CD14-positive monocyte (primary cell): ENCODE data around the gene CATSPER4. TPM values are rescaled to one million over a fixed set of nuclear protein-coding genes. Genes with fewer than 3 reads are reported as not detected.

ENCODE experiments used
- DNase-seq, 3 donors: peaks; one replicate each; pipeline ENCODE4 v3.0.0-alpha.2; 2011 to 2022
- H2AFZ ChIP-seq: 2 replicates; pipeline ENCODE4 v1.6.0; 2012; ENCODE audit warnings: mild to moderate bottlenecking, low read depth, low read length, inconsistent platforms; ENCODE audit not compliant: insufficient read depth, poor library complexity, severe bottlenecking
- H3K27ac ChIP-seq, 2 donors: 1 replicate in 1 of 2; 2 replicates in 1 of 2; pipeline ENCODE4 v1.5.1; 2012 to 2013; ENCODE audit warnings: low read length in 2 of 2, control low read depth in 1 of 2, inconsistent platforms in 1 of 2, low read depth in 1 of 2, mild to moderate bottlenecking in 1 of 2
- H3K27me3 ChIP-seq, 2 donors: one replicate each; pipeline versions ENCODE4 v1.6.0 to v1.6.1; 2011 to 2013; ENCODE audit warnings: low read length in 2 of 2; ENCODE audit not compliant: control insufficient read depth in 2 of 2, insufficient read depth in 2 of 2
- H3K36me3 ChIP-seq, 2 donors: replicated peaks in 1 of 2; 1 replicate in 1 of 2; 2 replicates in 1 of 2; pipeline versions ENCODE4 v1.5.1 to v1.6.1; 2012 to 2013; ENCODE audit warnings: low read length in 2 of 2, control low read depth in 1 of 2, inconsistent platforms in 1 of 2, mild to moderate bottlenecking in 1 of 2; ENCODE audit not compliant: insufficient read depth in 2 of 2, control insufficient read depth in 1 of 2
- H3K4me1 ChIP-seq, 2 donors: 1 replicate in 1 of 2; 2 replicates in 1 of 2; pipeline versions ENCODE4 v1.5.1 to v1.6.1; 2012 to 2013; ENCODE audit warnings: low read length in 2 of 2, control low read depth in 1 of 2, inconsistent platforms in 1 of 2, mild to moderate bottlenecking in 1 of 2, moderate library complexity in 1 of 2; ENCODE audit not compliant: insufficient read depth in 2 of 2, control insufficient read depth in 1 of 2
- H3K4me2 ChIP-seq: replicated peaks from 2 replicates; pipeline ENCODE3; 2012; ENCODE audit warnings: low read length, moderate library complexity, mild to moderate bottlenecking; ENCODE audit not compliant: poor library complexity, severe bottlenecking; ENCODE audit errors: extremely low read depth
- H3K4me3 ChIP-seq, 3 experiments: fragments of 200-600 bp in 1 of 3; sonication (generic) in 1 of 3; replicated peaks in 1 of 3; 1 replicate in 2 of 3; 2 replicates in 1 of 3; pipeline ENCODE4 v1.5.1; 2011 to 2013; ENCODE audit warnings: low read length in 3 of 3, mild to moderate bottlenecking in 3 of 3, control low read depth in 2 of 3, low read depth in 2 of 3, inconsistent platforms in 1 of 3, moderate library complexity in 1 of 3
- H3K79me2 ChIP-seq: 2 replicates; pipeline ENCODE4 v1.6.0; 2012; ENCODE audit warnings: mild to moderate bottlenecking, control low read depth, inconsistent platforms, low read length, moderate library complexity; ENCODE audit not compliant: insufficient read depth
- H3K9ac ChIP-seq: 2 replicates; pipeline ENCODE4 v1.6.0; 2017; ENCODE audit warnings: low read length, mild to moderate bottlenecking; ENCODE audit not compliant: insufficient read depth, poor library complexity, severe bottlenecking
- H3K9me3 ChIP-seq, 2 donors: replicated peaks in 1 of 2; 1 replicate in 1 of 2; 2 replicates in 1 of 2; pipeline versions ENCODE4 v1.5.1 to v1.6.1; 2012 to 2013; ENCODE audit warnings: low read length in 2 of 2, control low read depth in 1 of 2; ENCODE audit not compliant: control insufficient read depth in 1 of 2, insufficient read depth in 1 of 2
- H4K20me1 ChIP-seq: 2 replicates; pipeline ENCODE4 v1.6.0; 2012; ENCODE audit warnings: mild to moderate bottlenecking, low read length, control low read depth, moderate library complexity; ENCODE audit not compliant: insufficient read depth
- H3K27ac Mint-ChIP-seq, 7 donors: one replicate each; pipeline ENCODE4 v1.8.0; 2020; ENCODE audit warnings: mild to moderate bottlenecking in 7 of 7, mixed read lengths in 7 of 7, moderate library complexity in 6 of 7, inconsistent platforms in 2 of 7
- H3K27me3 Mint-ChIP-seq, 3 donors: one replicate each; pipeline ENCODE4 v1.8.0; 2021 to 2022; ENCODE audit warnings: low read depth in 3 of 3, mild to moderate bottlenecking in 3 of 3, mixed read lengths in 3 of 3, moderate library complexity in 3 of 3, inconsistent platforms in 1 of 3
- H3K36me3 Mint-ChIP-seq, 2 donors: one replicate each; pipeline ENCODE4 v1.8.0; 2020; ENCODE audit warnings: mixed read lengths in 2 of 2, inconsistent platforms in 1 of 2, mild to moderate bottlenecking in 1 of 2
- H3K4me1 Mint-ChIP-seq: one replicate; pipeline ENCODE4 v1.8.0; 2020; ENCODE audit warnings: mild to moderate bottlenecking, mixed read lengths
- H3K4me3 Mint-ChIP-seq, 2 donors: one replicate each; pipeline ENCODE4 v1.8.0; 2020; ENCODE audit warnings: mild to moderate bottlenecking in 2 of 2, mixed read lengths in 2 of 2, moderate library complexity in 1 of 2
- H3K9me3 Mint-ChIP-seq, 7 donors: one replicate each; pipeline ENCODE4 v1.8.0; 2020 to 2022; ENCODE audit warnings: mixed read lengths in 7 of 7, mild to moderate bottlenecking in 6 of 7, moderate library complexity in 6 of 7, inconsistent platforms in 2 of 7
- WGBS: methylation state at CpG from one replicate; pipeline ENCODE4 v1.1.5; 2013; ENCODE audit warnings: missing lambda C conversion rate; ENCODE audit not compliant: insufficient coverage; 5-methylcytosine and 5-hydroxymethylcytosine counted together
- intact Hi-C, 2 donors: fragments of 100-400 bp; cut with micrococcal nuclease; formaldehyde crosslinking; loops; one replicate each; pipeline versions ENCODE4 v1.15.0 to v1.15.1; 2023
- polyA plus RNA-seq, 3 donors: library from polyadenylated mRNA; depleted of rRNA in 1 of 3; unstranded in 2 of 3; stranded (reverse) in 1 of 3; fragments of 300-500 nt in 2 of 3; fragments of >200 nt in 1 of 3; fragmentation: Illumina TruSeq in 2 of 3; gene quantifications; 1 replicate in 2 of 3; 2 replicates in 1 of 3; pipeline ENCODE4 v1.2.3, GENCODE V29; 2012 to 2021
- TF ChIP-seq, protein P1 (sequence below): fragments of 200-600 bp; IDR thresholded peaks from one replicate; pipeline ENCODE4 v1.8.0; 2022; ENCODE audit warnings: antibody characterized with exemption, mild to moderate bottlenecking

Gene CATSPER4
- polyA plus RNA-seq, 3 donors = not detected

DNA sequence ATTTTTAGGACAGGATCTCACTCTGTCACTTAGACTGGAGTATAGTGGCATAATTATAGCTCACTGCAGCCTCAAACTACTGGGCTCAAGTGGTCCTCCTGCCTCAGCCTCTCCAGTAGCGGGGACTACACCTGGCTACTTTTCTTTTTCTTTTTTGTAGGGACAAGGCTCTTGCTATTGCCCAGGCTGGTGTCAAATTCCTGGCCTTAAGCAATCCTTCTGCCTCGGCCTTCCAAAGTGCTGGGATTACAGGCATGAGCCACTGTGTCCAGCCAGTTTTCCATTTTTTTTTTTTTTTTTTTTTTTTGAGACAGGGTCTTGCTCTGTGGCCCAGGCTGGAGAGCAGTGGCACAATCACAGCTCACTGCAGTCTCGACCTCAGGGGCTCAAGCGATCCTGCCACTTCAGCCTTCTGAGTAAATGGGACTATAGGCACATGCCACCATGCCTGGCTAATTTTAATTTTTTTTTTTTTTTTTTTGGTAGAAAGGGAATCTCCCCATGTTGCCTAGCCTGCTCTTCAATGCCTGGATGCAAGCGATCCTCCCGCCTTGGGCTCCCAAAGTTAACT lies 23.0 kb downstream of the CATSPER4 start:
- H2AFZ ChIP-seq = no peak overlapping the region
- no peaks in the 10 kb centered on the region for H3K4me1 Mint-ChIP-seq

DNA sequence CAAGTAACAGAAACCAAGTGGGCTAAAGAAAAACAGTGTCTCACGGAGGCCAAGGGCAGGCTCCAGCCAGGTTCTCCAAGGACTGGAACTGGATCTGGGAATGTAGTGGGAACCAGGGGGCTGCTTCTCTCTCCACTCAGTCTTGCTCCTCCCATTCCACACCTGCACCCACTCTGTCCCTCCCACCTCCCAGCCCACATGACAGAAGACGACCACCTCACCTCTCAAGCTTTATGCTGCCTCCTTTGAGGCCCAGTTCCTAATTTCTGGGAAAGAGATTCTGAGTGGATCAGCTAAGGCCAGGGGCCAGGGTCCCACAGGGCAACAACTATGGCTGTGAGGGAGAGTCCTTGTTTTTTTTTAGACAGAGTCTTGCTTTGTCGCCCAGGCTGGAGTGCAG lies 24.8 kb downstream of the CATSPER4 start:
- no peak for DNase-seq
- Mint-ChIP-seq H3K27me3 (peaks cover 5 to 13% (median 6%) of the 10 kb centered on the region in 3 donors), H3K9me3 (no peaks in the 10 kb centered on the region), H3K4me1 (peaks cover 2% of the 10 kb centered on the region), H3K36me3 (no peaks in the 10 kb centered on the region), H3K27ac (no peak overlapping the region), H3K4me3 (no peak overlapping the region)
- Histone ChIP-seq H3K4me2 (no peak overlapping the region), H2AFZ (no peak overlapping the region), H4K20me1 (no peaks in the 10 kb centered on the region), H3K4me3 (no peak overlapping the region), H3K27me3 (no peaks in the 10 kb centered on the region), H3K4me1 (no peaks in the 10 kb centered on the region), H3K9ac (no peak overlapping the region), H3K27ac (no peak overlapping the region), H3K36me3 (no peaks in the 10 kb centered on the region), H3K9me3 (no peaks in the 10 kb centered on the region), H3K79me2 (no peaks in the 10 kb centered on the region)
- WGBS = no CpG with 5 or more reads among the region's 3 CpGs
- intact Hi-C loops = no loop called here
- TF ChIP-seq, protein P1, sequence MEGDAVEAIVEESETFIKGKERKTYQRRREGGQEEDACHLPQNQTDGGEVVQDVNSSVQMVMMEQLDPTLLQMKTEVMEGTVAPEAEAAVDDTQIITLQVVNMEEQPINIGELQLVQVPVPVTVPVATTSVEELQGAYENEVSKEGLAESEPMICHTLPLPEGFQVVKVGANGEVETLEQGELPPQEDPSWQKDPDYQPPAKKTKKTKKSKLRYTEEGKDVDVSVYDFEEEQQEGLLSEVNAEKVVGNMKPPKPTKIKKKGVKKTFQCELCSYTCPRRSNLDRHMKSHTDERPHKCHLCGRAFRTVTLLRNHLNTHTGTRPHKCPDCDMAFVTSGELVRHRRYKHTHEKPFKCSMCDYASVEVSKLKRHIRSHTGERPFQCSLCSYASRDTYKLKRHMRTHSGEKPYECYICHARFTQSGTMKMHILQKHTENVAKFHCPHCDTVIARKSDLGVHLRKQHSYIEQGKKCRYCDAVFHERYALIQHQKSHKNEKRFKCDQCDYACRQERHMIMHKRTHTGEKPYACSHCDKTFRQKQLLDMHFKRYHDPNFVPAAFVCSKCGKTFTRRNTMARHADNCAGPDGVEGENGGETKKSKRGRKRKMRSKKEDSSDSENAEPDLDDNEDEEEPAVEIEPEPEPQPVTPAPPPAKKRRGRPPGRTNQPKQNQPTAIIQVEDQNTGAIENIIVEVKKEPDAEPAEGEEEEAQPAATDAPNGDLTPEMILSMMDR = no peak

More for the DNA sequence above, 23.0 kb downstream of the CATSPER4 start:
- intact Hi-C loops = no loop called here
- no peaks in the 10 kb centered on the region for H3K9me3 ChIP-seq
- Mint-ChIP-seq H3K27ac (no peak overlapping the region), H3K4me3 (no peak overlapping the region), H3K9me3 (no peaks in the 10 kb centered on the region), H3K36me3 (no peaks in the 10 kb centered on the region), H3K27me3 (peaks cover 3 to 6% (median 6%) of the 10 kb centered on the region in 3 donors)
- no peaks in the 10 kb centered on the region for H3K79me2 ChIP-seq
- DNase-seq = no peak
- H3K36me3 ChIP-seq = no peaks in the 10 kb centered on the region
- no peak overlapping the region for H3K4me3 ChIP-seq
- no peak overlapping the region for H3K9ac ChIP-seq
- H3K4me1 ChIP-seq = no peaks in the 10 kb centered on the region
- WGBS = 90% methylated on average over 2 of the region's 6 CpGs
- no peaks in the 10 kb centered on the region for H4K20me1 ChIP-seq
- no peaks in the 10 kb centered on the region for H3K27me3 ChIP-seq
- H3K27ac ChIP-seq = no peak overlapping the region
- H3K4me2 ChIP-seq = no peak overlapping the region
- TF ChIP-seq, protein P1 = no peak
